ENCODE data around the gene ELF3. TPM values are rescaled to one million over a fixed set of nuclear protein-coding genes. Genes with fewer than 3 reads are reported as not detected.

Gene ELF3
- total RNA-seq, 1 donor: under 0.01 TPM

DNA sequence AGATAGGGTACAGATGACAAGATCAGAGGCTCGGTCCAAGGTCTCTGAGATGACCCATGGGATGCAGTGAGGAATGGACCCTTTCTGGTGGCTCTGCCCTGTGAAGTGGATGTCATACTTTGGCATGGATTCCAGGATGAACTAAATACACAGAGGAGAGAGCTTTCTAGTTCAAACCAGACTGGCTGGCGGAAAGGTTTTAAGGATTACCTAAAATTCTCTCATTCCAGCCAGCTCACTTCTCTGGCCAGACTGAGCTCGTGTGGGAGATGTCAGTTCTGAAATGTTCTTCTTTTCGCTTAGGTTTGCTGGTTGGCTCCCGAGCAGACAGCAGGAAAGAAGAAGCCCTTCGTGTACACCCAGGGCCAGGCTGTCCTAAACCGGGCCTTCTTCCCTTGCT, 21.8 kb upstream of the ELF3 start:
- H3K4me1 ChIP-seq (ENCODE audit: insufficient read depth, low read length): peaks cover 5% of the 10 kb centered on the region
- H3K4me3 ChIP-seq (ENCODE audit: insufficient read depth, low read length): no peak overlapping the region
- H3K36me3 ChIP-seq (ENCODE audit: insufficient read depth, low read length): peaks cover 40% of the 10 kb centered on the region
- H4K20me1 ChIP-seq (ENCODE audit: insufficient read depth, low read length): peaks cover 22% of the 10 kb centered on the region
- H3K27me3 ChIP-seq (ENCODE audit: insufficient read depth, low read length): no peaks in the 10 kb centered on the region
- DNase-seq (ENCODE audit: insufficient read length, low spot score, missing footprints): no peak
- no peaks in the 10 kb centered on the region for H3K9me3 ChIP-seq (ENCODE audit: low read depth, low read length)
- TF ChIP-seq, protein P1, sequence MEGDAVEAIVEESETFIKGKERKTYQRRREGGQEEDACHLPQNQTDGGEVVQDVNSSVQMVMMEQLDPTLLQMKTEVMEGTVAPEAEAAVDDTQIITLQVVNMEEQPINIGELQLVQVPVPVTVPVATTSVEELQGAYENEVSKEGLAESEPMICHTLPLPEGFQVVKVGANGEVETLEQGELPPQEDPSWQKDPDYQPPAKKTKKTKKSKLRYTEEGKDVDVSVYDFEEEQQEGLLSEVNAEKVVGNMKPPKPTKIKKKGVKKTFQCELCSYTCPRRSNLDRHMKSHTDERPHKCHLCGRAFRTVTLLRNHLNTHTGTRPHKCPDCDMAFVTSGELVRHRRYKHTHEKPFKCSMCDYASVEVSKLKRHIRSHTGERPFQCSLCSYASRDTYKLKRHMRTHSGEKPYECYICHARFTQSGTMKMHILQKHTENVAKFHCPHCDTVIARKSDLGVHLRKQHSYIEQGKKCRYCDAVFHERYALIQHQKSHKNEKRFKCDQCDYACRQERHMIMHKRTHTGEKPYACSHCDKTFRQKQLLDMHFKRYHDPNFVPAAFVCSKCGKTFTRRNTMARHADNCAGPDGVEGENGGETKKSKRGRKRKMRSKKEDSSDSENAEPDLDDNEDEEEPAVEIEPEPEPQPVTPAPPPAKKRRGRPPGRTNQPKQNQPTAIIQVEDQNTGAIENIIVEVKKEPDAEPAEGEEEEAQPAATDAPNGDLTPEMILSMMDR (IDR thresholded peaks at IDR 0.05; ENCODE audit: extremely low read depth, low read depth, low read length): no peak
- no peak overlapping the region for H3K27ac ChIP-seq (ENCODE audit: low read depth, low read length)
- peaks cover 49% of the 10 kb centered on the region for H3K79me2 ChIP-seq (ENCODE audit: insufficient read depth, low read length)
- H3K4me2 ChIP-seq (ENCODE audit: insufficient read depth, low read length): no peak overlapping the region
- H2AFZ ChIP-seq (ENCODE audit: low read length): no peak overlapping the region

DNA sequence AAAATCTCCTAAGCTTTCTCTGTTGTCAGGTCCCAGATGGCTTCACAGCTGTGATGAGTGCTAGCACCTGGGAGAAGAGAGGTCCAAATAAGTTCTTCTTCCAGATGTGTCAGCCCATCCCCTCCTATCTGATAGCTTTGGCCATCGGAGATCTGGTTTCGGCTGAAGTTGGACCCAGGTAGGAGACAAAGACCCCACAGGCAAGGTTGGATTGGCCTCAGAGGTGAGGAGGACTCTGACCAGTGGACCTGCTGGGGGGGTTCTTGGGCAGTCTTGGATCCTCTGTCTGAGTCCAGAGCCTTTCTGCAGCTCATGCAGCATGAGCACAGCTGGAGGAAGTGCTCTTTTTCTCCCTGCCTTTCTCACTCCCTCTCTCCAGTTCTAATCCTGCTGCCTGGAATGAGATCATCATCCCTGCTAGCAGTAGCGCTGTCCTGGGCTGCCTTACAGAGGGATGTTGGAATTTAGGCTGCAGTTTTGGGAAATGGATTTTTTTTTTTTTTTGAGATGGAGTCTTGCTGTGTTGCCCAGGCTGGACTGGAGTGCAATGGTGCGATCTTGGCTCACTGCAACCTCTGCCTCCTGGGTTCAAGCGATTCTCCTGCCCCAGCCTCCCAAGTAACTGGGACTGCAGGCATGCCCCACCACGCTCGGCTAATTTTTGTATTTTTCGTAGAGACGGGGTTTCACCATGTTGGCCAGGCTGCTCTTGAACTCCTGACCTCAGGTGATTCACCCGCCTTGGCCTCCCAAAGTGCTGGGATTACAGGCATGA, 20.8 kb upstream of the ELF3 start:
- H3K79me2 ChIP-seq (ENCODE audit: insufficient read depth, low read length): peaks cover 40% of the 10 kb centered on the region
- no peak overlapping the region for H2AFZ ChIP-seq (ENCODE audit: low read length)
- no peak for DNase-seq (ENCODE audit: insufficient read length, low spot score, missing footprints)
- no peaks in the 10 kb centered on the region for H3K4me1 ChIP-seq (ENCODE audit: insufficient read depth, low read length)
- H3K36me3 ChIP-seq (ENCODE audit: insufficient read depth, low read length): peaks cover 44% of the 10 kb centered on the region
- H3K4me3 ChIP-seq (ENCODE audit: insufficient read depth, low read length): no peak overlapping the region
- TF ChIP-seq, protein P1 (IDR thresholded peaks at IDR 0.05; ENCODE audit: extremely low read depth, low read depth, low read length): no peak
- no peaks in the 10 kb centered on the region for H3K27me3 ChIP-seq (ENCODE audit: insufficient read depth, low read length)
- H3K9me3 ChIP-seq (ENCODE audit: low read depth, low read length): no peaks in the 10 kb centered on the region
- peaks cover 16% of the 10 kb centered on the region for H4K20me1 ChIP-seq (ENCODE audit: insufficient read depth, low read length)
- H3K27ac ChIP-seq (ENCODE audit: low read depth, low read length): no peak overlapping the region
- H3K4me2 ChIP-seq (ENCODE audit: insufficient read depth, low read length): no peak overlapping the region

DNA sequence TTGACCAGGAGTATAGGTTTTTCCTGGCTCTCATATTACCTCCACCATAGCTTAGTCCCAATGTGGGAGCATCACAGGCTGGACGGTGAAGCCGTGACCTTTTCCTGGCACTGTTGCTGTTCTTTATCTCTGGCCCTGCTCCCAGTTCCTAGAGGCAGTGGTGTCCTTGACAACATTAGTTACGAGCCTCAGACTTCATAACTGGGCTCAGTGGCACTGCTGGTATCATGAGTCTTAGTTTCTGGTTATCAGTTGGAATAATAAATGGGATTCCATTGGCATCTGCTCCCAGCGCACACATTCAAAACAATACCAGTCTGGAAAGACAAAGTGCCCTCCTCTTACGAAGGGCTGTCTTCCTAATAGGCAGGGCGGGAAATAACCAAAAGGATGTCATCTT, 20.0 kb upstream of the ELF3 start:
- Histone ChIP-seq H3K4me1 (ENCODE audit: insufficient read depth, low read length) (no peaks in the 10 kb centered on the region), H3K4me3 (ENCODE audit: insufficient read depth, low read length) (no peak overlapping the region), H4K20me1 (ENCODE audit: insufficient read depth, low read length) (peaks cover 10% of the 10 kb centered on the region), H3K9me3 (ENCODE audit: low read depth, low read length) (no peaks in the 10 kb centered on the region), H3K79me2 (ENCODE audit: insufficient read depth, low read length) (peaks cover 31% of the 10 kb centered on the region), H3K4me2 (ENCODE audit: insufficient read depth, low read length) (no peak overlapping the region), H3K27me3 (ENCODE audit: insufficient read depth, low read length) (no peaks in the 10 kb centered on the region), H3K27ac (ENCODE audit: low read depth, low read length) (no peak overlapping the region), H3K36me3 (ENCODE audit: insufficient read depth, low read length) (peaks cover 47% of the 10 kb centered on the region), H2AFZ (ENCODE audit: low read length) (no peak overlapping the region)
- DNase-seq (ENCODE audit: insufficient read length, low spot score, missing footprints): no peak
- TF ChIP-seq, protein P1 (IDR thresholded peaks at IDR 0.05; ENCODE audit: extremely low read depth, low read depth, low read length): no peak

DNA sequence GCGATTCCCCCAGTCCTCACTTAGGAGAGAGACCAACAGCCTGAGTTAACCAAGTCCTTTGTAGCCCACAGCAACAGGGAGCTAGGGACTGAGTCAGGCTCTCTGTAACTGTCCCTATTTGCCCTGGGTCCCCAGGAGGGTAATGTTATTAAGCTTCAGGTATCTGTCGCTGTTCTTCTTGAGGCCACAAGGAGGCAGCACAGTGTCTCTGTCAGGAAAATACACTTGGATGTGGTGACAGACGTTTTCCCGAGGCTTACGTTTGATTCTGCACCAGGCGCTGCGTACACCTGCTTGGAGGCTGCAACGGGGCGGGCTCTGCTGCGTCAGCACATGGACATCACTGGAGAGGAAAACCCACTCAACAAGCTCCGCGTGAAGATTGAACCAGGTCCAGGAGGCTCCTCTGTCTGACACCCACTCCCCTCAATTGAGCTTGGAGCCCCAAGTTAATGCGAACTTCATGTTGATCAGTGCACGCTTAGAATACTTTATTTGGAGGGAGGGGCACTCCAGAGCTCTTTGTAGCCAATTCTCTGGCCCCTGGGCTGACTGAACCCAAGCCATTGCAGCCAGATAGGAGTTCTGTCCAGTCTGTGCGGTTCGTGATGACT, 10.7 kb upstream of the ELF3 start:
- H3K79me2 ChIP-seq (ENCODE audit: insufficient read depth, low read length): no peaks in the 10 kb centered on the region
- no peaks in the 10 kb centered on the region for H3K9me3 ChIP-seq (ENCODE audit: low read depth, low read length)
- peak; percentile 93 for DNase-seq (ENCODE audit: insufficient read length, low spot score, missing footprints)
- H4K20me1 ChIP-seq (ENCODE audit: insufficient read depth, low read length): no peaks in the 10 kb centered on the region
- no peak overlapping the region for H3K27ac ChIP-seq (ENCODE audit: low read depth, low read length)
- H3K4me1 ChIP-seq (ENCODE audit: insufficient read depth, low read length): no peaks in the 10 kb centered on the region
- no peaks in the 10 kb centered on the region for H3K27me3 ChIP-seq (ENCODE audit: insufficient read depth, low read length)
- H3K4me2 ChIP-seq (ENCODE audit: insufficient read depth, low read length): no peak overlapping the region
- TF ChIP-seq, protein P1 (IDR thresholded peaks at IDR 0.05; ENCODE audit: extremely low read depth, low read depth, low read length): peak; percentile 69
- H3K36me3 ChIP-seq (ENCODE audit: insufficient read depth, low read length): peaks cover 72% of the 10 kb centered on the region
- no peak overlapping the region for H3K4me3 ChIP-seq (ENCODE audit: insufficient read depth, low read length)
- no peak overlapping the region for H2AFZ ChIP-seq (ENCODE audit: low read length)
